Subcutaneous adipose tissue (tissue), 4 donors: Measurements from ENCODE around the gene RAI1. TPM values are rescaled to one million over a fixed set of nuclear protein-coding genes. Genes with fewer than 3 reads are reported as not detected.

Experiments used
- total RNA-seq, 4 donors: library from RNA; depleted of rRNA; stranded (reverse); fragments of >200 nt; gene quantifications; one replicate each; pipeline ENCODE4 v1.1.0, GENCODE V29; 2016
- TF ChIP-seq, protein P1 (sequence below): fragments of 450-650 bp; IDR thresholded peaks from one replicate; pipeline ENCODE4 v1.5.1; 2016; ENCODE audit warnings: low read depth, mild to moderate bottlenecking, control low read depth, antibody characterized with exemption, moderate library complexity

Gene RAI1
- total RNA-seq, 4 donors from 2014 or later, result 4.1 to 20.0 (median 7.5) TPM

- TF ChIP-seq, protein P1, sequence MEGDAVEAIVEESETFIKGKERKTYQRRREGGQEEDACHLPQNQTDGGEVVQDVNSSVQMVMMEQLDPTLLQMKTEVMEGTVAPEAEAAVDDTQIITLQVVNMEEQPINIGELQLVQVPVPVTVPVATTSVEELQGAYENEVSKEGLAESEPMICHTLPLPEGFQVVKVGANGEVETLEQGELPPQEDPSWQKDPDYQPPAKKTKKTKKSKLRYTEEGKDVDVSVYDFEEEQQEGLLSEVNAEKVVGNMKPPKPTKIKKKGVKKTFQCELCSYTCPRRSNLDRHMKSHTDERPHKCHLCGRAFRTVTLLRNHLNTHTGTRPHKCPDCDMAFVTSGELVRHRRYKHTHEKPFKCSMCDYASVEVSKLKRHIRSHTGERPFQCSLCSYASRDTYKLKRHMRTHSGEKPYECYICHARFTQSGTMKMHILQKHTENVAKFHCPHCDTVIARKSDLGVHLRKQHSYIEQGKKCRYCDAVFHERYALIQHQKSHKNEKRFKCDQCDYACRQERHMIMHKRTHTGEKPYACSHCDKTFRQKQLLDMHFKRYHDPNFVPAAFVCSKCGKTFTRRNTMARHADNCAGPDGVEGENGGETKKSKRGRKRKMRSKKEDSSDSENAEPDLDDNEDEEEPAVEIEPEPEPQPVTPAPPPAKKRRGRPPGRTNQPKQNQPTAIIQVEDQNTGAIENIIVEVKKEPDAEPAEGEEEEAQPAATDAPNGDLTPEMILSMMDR, result no peak
Observed at GRCh38 chr17:17827826-17828621, 146.8 kb downstream of the RAI1 start.

DNA sequence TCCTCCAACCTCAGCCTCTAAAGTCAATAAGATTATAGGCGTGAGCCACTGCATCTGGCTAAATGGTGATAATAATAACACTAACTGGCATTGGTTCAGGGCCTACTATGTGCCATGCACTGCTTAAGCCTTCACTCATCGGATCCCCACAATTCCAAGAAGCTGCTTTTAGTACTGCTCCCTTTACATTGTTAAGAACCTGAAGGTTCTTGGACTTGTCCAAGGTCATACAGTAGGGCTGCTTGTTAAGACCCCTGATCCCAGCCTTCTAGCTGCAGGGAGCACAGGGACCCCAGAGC is 149.0 kb downstream of the RAI1 start:
- TF ChIP-seq, protein P1, result no peak

GRCh38 chr17:17830740-17831207 is 149.5 kb downstream of the RAI1 start:
- TF ChIP-seq, protein P1, result no peak

- TF ChIP-seq, protein P1, result no peak
Observed at GRCh38 chr17:17831208-17832031, 150.2 kb downstream of the RAI1 start.

DNA sequence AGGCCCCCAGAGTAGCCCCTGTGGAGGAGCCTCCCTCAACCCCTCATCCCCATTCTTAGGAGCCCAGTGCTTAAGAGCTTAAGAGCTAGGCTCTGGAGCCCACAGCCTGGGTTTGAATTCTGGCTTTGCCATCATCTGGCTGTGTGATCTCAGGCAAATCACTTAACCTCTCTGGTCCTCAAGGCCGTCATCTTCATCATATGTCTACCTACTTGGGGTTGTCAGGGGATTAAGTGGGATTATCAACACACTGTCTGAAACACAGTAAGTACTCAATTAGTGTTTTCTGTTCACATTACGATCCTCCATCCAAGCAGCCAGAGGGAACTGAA is 150.7 kb downstream of the RAI1 start:
- TF ChIP-seq, protein P1, result no peak

DNA sequence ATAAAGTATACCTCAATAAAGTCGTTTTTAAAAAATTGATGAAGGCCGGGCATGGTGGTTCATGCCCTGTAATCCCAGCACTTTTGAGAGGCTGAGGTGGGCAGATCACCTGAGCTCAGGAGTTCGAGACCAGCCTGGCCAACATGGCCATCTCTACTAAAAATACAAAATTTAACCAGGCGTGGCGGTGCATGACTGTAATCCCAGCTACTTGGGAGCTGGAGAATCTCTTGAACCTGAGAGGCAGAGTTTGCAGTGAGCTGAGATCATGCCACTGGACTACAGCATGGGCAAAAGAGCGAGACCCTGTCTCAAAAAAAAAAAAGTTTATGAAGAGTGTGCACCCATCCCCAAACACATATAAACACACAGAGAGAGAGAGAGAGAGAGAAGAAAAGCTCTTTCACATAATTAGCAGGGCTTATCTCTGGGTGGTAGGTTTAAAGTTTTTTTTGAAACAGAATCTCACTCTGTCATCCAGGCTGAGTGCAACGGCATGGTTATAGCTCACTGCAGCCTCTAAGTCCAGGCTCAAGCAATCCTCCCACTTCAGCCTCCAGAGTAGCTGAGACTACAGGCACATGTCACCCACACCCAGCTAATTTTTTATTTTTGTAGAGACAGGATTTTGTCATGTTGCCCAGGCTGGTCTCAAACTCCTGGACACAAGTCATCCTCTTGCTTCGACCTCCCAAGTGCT is 152.6 kb downstream of the RAI1 start:
- TF ChIP-seq, protein P1, result no peak

DNA sequence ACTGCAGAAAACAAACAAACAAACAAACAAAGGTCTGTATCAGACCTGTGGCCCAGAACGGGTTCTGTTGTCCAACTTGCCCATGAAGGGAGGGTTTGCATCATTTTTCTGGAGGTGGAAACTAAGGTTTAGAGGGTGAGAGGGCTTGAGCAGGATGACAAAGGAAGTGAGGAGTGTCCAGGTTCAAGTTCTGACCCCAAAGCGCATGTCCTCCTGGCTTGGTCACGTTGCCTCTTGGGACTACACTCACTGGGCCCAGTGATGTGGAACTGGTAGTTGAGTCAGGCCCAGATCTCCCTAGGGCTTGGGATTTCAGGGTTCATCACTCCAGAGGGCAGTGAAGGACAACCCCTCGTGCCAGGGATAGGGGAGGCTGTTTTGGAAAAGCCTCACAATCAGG is 153.7 kb downstream of the RAI1 start:
- TF ChIP-seq, protein P1, result no peak
